ENCODE results near the gene PLSCR1.

GRCh38 chr3:146559388-146559787, 15.0 kb upstream of the PLSCR1 start:
- TF ChIP-seq POLR2A (IDR thresholded peaks at IDR 0.05; ENCODE audit: low read length) (no peak), GATA1 (IDR thresholded peaks at IDR 0.05; ENCODE audit: low read depth, low read length) (no peak)
